ENCODE results near the gene PSMD14. TPM values are rescaled to one million over a fixed set of nuclear protein-coding genes. Genes with fewer than 3 reads are reported as not detected.
"Not testable (repeated sequence)": the region's sequence is repeated elsewhere in the genome, so short reads cannot be mapped to it uniquely, and the experiment has no call there.

The PSMD14 gene
- 96.1 and 109 TPM in 2 replicates for total RNA-seq

DNA sequence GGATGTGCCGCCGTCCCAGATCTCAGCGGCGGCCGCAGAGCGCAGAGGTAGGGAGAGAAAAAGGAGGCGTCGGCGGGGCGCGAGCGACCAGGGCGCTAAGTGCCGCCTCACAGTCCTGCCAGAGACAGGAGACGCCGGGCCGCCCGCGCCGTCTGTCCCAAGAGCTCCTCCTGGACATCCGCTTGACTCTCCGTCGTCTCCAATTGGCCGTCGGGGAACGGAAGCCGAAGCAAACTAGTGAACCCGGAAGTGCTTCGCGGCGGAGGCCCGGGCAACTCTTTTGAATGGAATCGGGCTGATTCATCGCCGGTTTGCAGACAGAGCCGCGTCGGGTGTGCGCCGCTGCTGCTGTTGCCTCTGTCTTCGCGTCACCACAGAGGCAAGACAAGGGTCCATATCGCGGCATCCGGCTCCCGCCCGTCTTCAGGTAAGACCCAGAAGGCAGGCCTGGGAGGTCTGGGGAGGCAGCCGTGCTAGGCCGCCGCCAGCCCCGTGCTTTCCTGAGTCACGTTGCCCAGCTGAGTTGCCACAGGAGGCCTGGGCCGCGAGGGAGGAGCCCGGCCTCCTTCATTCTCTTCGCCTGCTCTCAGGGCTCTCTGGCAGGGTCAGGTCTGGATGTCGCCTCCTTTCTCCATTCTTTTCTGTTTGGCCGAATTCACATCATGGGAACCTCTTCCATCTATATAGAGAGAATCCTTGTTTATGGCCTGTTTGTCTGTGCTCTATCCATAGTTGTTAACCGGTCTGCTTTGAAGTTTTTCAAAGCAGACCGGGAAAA, at the start of gene PSMD14:
Gene PSMD14 (plus strand): TSS at position 248 of the 778 bp plus-strand sequence. CDS start 10,401 bp downstream, outside the sequence.
- no peak for TF ChIP-seq CTCF (IDR thresholded peaks at IDR 0.05; ENCODE audit: insufficient read depth, low read length, poor library complexity, severe bottlenecking)
- Histone ChIP-seq H3K4me3 (ENCODE audit: low read depth, low read length) (peak within 1 kb of the TSS; percentile 76), H3K27me3 (ENCODE audit: control insufficient read depth, insufficient read depth, low read length) (no peaks in the 10 kb centered on the region), H3K36me3 (ENCODE audit: control insufficient read depth, insufficient read depth, low read length) (no peaks in the 10 kb centered on the region)
- DNase-seq (ENCODE audit: low read depth): peak; percentile 82

DNA sequence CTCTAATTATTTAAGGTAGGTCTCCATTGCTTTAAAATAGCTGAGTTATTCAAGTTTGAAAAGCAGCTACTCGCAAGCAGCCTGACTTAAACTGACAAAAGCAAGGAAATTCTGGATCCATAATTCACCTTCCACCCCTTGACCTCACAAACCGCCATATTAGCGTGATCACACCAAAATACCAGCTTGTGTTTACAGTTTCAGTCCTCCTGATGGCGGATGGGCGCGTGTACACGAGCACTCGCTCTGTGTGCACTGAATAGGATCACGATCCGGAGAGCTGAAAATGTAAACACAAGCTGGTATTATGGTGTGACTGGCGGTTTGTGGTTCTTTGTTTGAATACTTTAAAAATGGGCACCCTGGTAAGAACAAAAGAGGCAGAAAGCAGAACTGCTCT, 42.4 kb upstream of the PSMD14 start:
- DNase-seq (ENCODE audit: low read depth): no peak
- Histone ChIP-seq H3K36me3 (ENCODE audit: control insufficient read depth, insufficient read depth, low read length) (no peaks in the 10 kb centered on the region), H3K4me3 (ENCODE audit: low read depth, low read length) (no peak overlapping the region), H3K27me3 (ENCODE audit: control insufficient read depth, insufficient read depth, low read length) (no peaks in the 10 kb centered on the region)
- TF ChIP-seq CTCF (IDR thresholded peaks at IDR 0.05; ENCODE audit: insufficient read depth, low read length, poor library complexity, severe bottlenecking): no peak

DNA sequence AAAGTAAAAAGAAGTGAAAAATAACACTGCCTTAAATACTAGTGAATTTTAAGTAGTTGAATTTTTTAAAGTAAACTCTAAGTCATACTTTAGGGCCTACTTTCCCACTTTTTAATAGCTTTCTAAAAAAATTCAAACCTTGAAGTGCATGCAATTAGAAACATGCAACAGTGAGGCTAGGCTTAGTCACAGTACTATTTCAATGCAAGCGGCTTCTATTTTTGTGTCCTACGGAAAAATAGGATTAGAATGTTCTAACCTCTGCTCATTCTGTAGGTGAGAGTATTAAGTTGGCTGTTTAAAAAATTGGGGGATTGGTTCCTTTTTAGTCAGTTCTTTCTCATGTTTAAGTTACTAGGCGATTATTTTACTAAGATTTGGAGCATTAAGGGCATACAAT, 39.1 kb upstream of the PSMD14 start:
- no peak for DNase-seq (ENCODE audit: low read depth)
- Histone ChIP-seq H3K27me3 (ENCODE audit: control insufficient read depth, insufficient read depth, low read length) (no peaks in the 10 kb centered on the region), H3K4me3 (ENCODE audit: low read depth, low read length) (no peak overlapping the region), H3K36me3 (ENCODE audit: control insufficient read depth, insufficient read depth, low read length) (no peaks in the 10 kb centered on the region)
- no peak for TF ChIP-seq CTCF (IDR thresholded peaks at IDR 0.05; ENCODE audit: insufficient read depth, low read length, poor library complexity, severe bottlenecking)

- H3K36me3 ChIP-seq (ENCODE audit: control insufficient read depth, insufficient read depth, low read length): no peaks in the 10 kb centered on the region
- peak; percentile 44 for TF ChIP-seq CTCF (IDR thresholded peaks at IDR 0.05; ENCODE audit: insufficient read depth, low read length, poor library complexity, severe bottlenecking)
- H3K27me3 ChIP-seq (ENCODE audit: control insufficient read depth, insufficient read depth, low read length): no peaks in the 10 kb centered on the region
- peak; percentile 18 for DNase-seq (ENCODE audit: low read depth)
- H3K4me3 ChIP-seq (ENCODE audit: low read depth, low read length): no peak overlapping the region
Measured at GRCh38 chr2:161273038-161273760, 35.0 kb upstream of the PSMD14 start.

DNA sequence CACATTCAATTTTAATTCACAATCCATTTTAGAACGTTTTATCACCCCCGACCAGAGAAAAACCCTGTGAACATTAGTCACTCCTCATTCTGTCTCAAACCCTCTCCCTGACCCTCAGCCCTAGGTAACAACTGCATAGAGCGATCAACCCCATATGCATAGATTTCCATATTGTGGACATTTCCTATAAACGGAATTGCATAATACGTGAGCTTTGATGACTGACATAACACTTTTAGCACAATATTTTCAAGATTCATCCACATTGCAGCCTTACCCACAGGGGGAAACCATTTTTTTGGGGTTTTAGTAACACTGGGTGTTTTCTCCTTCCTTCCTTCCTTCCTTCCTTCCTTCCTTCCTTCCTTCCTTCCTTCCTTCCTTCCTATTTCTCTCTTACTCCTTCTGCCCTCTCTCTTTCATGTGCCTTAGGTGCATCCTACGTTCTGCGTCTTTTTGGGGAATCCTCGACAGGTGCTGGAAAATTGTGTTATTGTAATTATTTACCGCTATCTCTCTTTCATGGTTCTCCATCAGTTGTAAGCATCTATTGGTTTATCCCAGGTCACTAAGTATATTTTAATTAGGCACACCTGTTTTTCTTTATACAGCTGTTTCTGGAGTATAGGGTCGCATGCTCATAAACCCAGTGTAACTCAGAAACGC, 29.5 kb upstream of the PSMD14 start:
- peak; percentile 2 for DNase-seq (ENCODE audit: low read depth)
- H3K36me3 ChIP-seq (ENCODE audit: control insufficient read depth, insufficient read depth, low read length); H3K27me3 ChIP-seq (ENCODE audit: control insufficient read depth, insufficient read depth, low read length); H3K4me3 ChIP-seq (ENCODE audit: low read depth, low read length): not testable (repeated sequence)

GRCh38 chr2:161279230-161279815, 28.9 kb upstream of the PSMD14 start:
- not testable (repeated sequence) for H3K4me3 ChIP-seq (ENCODE audit: low read depth, low read length); H3K27me3 ChIP-seq (ENCODE audit: control insufficient read depth, insufficient read depth, low read length); DNase-seq (ENCODE audit: low read depth); H3K36me3 ChIP-seq (ENCODE audit: control insufficient read depth, insufficient read depth, low read length)

DNA sequence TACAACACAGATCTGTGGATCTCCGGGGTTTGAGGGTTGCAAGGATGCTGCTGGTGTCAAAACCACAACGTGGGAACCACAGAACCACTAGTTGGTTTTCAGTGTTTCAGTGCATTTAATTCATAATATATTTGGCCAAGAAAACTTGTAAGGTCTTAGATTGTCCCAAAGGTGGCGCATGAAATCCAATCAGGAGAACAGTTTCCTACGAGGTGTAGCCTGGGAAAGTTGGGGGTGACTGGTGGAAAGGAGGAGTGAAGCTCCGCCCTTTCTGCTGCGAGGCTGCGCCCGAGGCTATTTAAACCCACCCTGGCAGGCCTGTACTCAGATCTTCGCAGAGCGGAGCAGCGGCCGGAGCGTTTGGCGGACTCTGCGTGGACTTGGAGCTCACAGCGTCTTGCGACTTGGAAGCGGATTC, 27.3 kb upstream of the PSMD14 start:
- not testable (repeated sequence) for H3K4me3 ChIP-seq (ENCODE audit: low read depth, low read length); H3K27me3 ChIP-seq (ENCODE audit: control insufficient read depth, insufficient read depth, low read length); DNase-seq (ENCODE audit: low read depth)

DNA sequence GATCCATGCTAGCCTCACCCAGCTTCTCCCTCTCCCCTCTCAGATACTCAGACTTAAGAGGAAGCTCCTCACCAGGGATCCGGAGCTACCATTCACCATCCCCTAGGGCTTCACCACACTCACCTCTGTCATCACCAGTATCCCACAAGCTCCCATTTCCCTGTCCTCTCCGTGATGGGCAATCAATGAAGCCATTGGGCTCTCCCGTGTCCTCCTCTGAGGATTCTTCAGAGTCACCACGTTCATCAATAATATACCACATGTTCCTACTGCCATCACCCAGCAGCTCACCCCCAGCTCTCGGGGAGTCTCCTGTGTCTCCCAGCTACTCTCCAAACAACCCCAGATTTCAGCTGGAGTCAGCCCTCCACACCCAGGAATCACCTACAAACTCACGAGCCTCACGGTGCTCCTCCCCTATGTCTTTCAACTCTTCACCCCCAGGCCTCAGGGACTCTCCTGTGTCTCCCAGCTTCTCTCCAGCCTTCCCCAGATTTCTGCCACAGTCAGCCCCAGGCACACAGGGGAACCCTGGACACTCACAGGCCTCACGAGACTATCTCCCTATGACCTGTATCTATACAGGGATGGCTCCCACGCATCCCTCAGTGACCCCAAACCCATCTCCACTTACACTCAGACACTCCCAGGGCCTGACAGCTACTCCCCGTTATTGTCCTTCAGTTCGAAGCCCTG, 26.5 kb upstream of the PSMD14 start:
- H3K4me3 ChIP-seq (ENCODE audit: low read depth, low read length); DNase-seq (ENCODE audit: low read depth); H3K36me3 ChIP-seq (ENCODE audit: control insufficient read depth, insufficient read depth, low read length); H3K27me3 ChIP-seq (ENCODE audit: control insufficient read depth, insufficient read depth, low read length): not testable (repeated sequence)

More for the DNA sequence above, 27.3 kb upstream of the PSMD14 start:
- H3K36me3 ChIP-seq (ENCODE audit: control insufficient read depth, insufficient read depth, low read length): not testable (repeated sequence)

GRCh38 chr2:161282311-161282644, 25.9 kb upstream of the PSMD14 start:
- not testable (repeated sequence) for H3K36me3 ChIP-seq (ENCODE audit: control insufficient read depth, insufficient read depth, low read length); DNase-seq (ENCODE audit: low read depth)

More at GRCh38 chr2:161282311-161282644, 25.9 kb upstream of the PSMD14 start:
- not testable (repeated sequence) for H3K27me3 ChIP-seq (ENCODE audit: control insufficient read depth, insufficient read depth, low read length); H3K4me3 ChIP-seq (ENCODE audit: low read depth, low read length)

Data from kidney epithelial cell (primary cell).